ENCODE data around the gene MDFI. TPM values are rescaled to one million over a fixed set of nuclear protein-coding genes. Genes with fewer than 3 reads are reported as not detected.

MDFI gene
- total and polyA plus RNA-seq, 4 donors = 0.24 to 2.8 (median 0.50) TPM; not detected in 1

DNA sequence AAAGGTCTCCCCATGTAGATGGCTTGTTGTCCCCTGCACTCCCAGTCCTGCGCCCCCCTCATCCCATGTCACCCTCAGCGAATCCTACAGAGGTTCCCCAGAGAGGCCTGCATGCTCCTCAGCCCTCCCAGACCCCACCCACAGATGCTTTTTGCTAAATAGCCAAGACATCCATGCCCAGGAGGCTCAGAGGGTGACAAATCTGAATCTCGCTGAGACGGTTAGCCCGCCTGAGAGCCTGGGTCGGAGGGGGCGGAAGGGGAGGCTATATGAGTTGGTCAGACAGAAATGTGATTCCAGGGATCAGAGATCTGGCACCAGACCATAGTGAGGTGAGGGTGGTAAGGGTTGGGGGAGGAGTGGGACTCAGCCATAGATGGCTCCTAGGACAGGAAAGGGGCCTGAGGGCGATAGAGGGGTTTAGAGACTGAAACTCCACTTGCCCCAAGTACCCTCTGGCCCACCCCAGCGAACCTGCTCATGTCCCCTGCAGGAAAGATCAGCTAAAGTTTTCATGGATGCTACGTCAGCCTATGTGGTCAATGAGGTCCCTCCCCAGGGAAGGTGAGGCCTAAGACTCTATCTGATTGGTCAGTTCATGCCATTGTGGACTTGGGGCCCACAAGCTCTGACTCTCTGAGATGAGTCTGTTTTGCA lies 63.9 kb downstream of the MDFI start:
- Histone ChIP-seq H3K9ac (ENCODE audit: low read depth in 1 of 2, low read length in 2 of 2) (no peak overlapping the region), H3K9me3 (ENCODE audit: control insufficient read depth in 4 of 4, low read length in 3 of 4) (no peaks in the 10 kb centered on the region), H3K36me3 (ENCODE audit: control insufficient read depth in 4 of 4, insufficient read depth in 3 of 4, low read depth in 1 of 4, low read length in 3 of 4) (no peaks in the 10 kb centered on the region), H3K27ac (ENCODE audit: low read depth in 1 of 2, low read length in 2 of 2) (no peak overlapping the region), H3K27me3 (ENCODE audit: control insufficient read depth in 4 of 4, insufficient read depth in 4 of 4, low read length in 3 of 4) (no peaks in the 10 kb centered on the region), H3K4me1 (ENCODE audit: control insufficient read depth in 4 of 4, insufficient read depth in 4 of 4, low read length in 3 of 4) (no peaks in the 10 kb centered on the region), H3K4me3 (ENCODE audit: low read depth in 1 of 3, low read length in 3 of 3) (no peak overlapping the region)
- TF ChIP-seq HNF4G (IDR thresholded peaks at IDR 0.05) (no peak), JUND (IDR thresholded peaks at IDR 0.05) (no peak), SP1 (IDR thresholded peaks at IDR 0.05) (no peak), EGR1 (IDR thresholded peaks at IDR 0.05; ENCODE audit: low read depth in 2 of 2) (no peak), RAD21 (IDR thresholded peaks at IDR 0.05) (no peak), YY1 (IDR thresholded peaks at IDR 0.05) (no peak), FOXA1 (IDR thresholded peaks at IDR 0.05) (no peak), RXRA (IDR thresholded peaks at IDR 0.05) (no peak), FOXA2 (IDR thresholded peaks at IDR 0.05) (no peak), NR2F2 (IDR thresholded peaks at IDR 0.05) (no peak)
- TF ChIP-seq, protein P1, sequence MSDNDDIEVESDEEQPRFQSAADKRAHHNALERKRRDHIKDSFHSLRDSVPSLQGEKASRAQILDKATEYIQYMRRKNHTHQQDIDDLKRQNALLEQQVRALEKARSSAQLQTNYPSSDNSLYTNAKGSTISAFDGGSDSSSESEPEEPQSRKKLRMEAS (IDR thresholded peaks at IDR 0.05) = no peak
- TF ChIP-seq, protein P2, sequence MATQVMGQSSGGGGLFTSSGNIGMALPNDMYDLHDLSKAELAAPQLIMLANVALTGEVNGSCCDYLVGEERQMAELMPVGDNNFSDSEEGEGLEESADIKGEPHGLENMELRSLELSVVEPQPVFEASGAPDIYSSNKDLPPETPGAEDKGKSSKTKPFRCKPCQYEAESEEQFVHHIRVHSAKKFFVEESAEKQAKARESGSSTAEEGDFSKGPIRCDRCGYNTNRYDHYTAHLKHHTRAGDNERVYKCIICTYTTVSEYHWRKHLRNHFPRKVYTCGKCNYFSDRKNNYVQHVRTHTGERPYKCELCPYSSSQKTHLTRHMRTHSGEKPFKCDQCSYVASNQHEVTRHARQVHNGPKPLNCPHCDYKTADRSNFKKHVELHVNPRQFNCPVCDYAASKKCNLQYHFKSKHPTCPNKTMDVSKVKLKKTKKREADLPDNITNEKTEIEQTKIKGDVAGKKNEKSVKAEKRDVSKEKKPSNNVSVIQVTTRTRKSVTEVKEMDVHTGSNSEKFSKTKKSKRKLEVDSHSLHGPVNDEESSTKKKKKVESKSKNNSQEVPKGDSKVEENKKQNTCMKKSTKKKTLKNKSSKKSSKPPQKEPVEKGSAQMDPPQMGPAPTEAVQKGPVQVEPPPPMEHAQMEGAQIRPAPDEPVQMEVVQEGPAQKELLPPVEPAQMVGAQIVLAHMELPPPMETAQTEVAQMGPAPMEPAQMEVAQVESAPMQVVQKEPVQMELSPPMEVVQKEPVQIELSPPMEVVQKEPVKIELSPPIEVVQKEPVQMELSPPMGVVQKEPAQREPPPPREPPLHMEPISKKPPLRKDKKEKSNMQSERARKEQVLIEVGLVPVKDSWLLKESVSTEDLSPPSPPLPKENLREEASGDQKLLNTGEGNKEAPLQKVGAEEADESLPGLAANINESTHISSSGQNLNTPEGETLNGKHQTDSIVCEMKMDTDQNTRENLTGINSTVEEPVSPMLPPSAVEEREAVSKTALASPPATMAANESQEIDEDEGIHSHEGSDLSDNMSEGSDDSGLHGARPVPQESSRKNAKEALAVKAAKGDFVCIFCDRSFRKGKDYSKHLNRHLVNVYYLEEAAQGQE (IDR thresholded peaks at IDR 0.05) = no peak
- TF ChIP-seq, protein P3, sequence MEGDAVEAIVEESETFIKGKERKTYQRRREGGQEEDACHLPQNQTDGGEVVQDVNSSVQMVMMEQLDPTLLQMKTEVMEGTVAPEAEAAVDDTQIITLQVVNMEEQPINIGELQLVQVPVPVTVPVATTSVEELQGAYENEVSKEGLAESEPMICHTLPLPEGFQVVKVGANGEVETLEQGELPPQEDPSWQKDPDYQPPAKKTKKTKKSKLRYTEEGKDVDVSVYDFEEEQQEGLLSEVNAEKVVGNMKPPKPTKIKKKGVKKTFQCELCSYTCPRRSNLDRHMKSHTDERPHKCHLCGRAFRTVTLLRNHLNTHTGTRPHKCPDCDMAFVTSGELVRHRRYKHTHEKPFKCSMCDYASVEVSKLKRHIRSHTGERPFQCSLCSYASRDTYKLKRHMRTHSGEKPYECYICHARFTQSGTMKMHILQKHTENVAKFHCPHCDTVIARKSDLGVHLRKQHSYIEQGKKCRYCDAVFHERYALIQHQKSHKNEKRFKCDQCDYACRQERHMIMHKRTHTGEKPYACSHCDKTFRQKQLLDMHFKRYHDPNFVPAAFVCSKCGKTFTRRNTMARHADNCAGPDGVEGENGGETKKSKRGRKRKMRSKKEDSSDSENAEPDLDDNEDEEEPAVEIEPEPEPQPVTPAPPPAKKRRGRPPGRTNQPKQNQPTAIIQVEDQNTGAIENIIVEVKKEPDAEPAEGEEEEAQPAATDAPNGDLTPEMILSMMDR (IDR thresholded peaks at IDR 0.05; ENCODE audit: low read depth, low read length, missing input control) = no peak
- DNase-seq (ENCODE audit: low spot score) = no peak
- 97% methylated on average over 10 of the region's 10 CpGs for WGBS

DNA sequence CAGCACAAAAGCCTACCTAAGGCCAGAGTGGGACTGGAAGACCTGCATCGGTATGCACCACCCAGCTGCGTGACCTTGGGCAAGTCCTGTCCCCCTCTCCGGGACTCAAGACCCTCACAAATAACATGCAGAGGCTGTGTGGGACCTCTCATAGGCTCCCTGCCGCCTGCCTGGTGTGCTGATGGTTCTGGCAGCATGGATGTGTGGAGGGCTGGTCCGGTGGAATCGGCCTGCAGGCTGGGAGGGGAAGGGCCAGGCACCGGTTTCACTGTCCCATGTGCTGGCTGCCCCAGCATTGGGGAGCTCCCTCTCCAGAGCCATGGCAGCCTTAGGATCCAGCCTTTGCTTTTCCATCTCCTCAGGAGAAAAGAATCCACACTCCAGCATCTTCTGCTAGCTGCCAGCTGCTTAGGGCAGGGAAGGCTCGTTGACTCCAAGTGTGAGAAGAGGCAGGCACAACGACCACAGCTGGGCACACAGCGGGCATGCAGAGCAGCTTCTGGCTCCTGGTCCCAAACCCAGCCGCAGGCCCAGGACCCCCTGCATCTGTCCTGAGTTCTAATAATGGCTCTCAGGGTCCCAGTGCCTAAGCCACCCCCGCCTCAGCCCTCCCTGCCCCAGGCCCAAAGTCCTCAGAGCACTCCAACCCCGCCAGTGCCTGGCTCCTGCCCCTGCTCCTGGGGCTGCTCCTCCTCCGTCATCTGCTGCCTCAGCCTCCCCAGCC lies 64.7 kb downstream of the MDFI start:
- DNase-seq (ENCODE audit: low spot score) = no peak
- Histone ChIP-seq H3K4me1 (ENCODE audit: control insufficient read depth in 4 of 4, insufficient read depth in 4 of 4, low read length in 3 of 4) (no peaks in the 10 kb centered on the region), H3K9ac (ENCODE audit: low read depth in 1 of 2, low read length in 2 of 2) (no peak overlapping the region), H3K27me3 (ENCODE audit: control insufficient read depth in 4 of 4, insufficient read depth in 4 of 4, low read length in 3 of 4) (no peaks in the 10 kb centered on the region), H3K36me3 (ENCODE audit: control insufficient read depth in 4 of 4, insufficient read depth in 3 of 4, low read depth in 1 of 4, low read length in 3 of 4) (no peaks in the 10 kb centered on the region), H3K27ac (ENCODE audit: low read depth in 1 of 2, low read length in 2 of 2) (no peak overlapping the region), H3K9me3 (ENCODE audit: control insufficient read depth in 4 of 4, low read length in 3 of 4) (no peaks in the 10 kb centered on the region), H3K4me3 (ENCODE audit: low read depth in 1 of 3, low read length in 3 of 3) (no peak overlapping the region)
- 93% methylated on average over 14 of the region's 14 CpGs for WGBS
- TF ChIP-seq, protein P4, sequence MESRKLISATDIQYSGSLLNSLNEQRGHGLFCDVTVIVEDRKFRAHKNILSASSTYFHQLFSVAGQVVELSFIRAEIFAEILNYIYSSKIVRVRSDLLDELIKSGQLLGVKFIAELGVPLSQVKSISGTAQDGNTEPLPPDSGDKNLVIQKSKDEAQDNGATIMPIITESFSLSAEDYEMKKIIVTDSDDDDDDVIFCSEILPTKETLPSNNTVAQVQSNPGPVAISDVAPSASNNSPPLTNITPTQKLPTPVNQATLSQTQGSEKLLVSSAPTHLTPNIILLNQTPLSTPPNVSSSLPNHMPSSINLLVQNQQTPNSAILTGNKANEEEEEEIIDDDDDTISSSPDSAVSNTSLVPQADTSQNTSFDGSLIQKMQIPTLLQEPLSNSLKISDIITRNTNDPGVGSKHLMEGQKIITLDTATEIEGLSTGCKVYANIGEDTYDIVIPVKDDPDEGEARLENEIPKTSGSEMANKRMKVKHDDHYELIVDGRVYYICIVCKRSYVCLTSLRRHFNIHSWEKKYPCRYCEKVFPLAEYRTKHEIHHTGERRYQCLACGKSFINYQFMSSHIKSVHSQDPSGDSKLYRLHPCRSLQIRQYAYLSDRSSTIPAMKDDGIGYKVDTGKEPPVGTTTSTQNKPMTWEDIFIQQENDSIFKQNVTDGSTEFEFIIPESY (IDR thresholded peaks at IDR 0.05) = no peak
- TF ChIP-seq FOXA1 (IDR thresholded peaks at IDR 0.05) (no peak), GABPA (IDR thresholded peaks at IDR 0.05 in 1 of 2, conservative IDR thresholded peaks at IDR 0.05 in 1 of 2) (no peak), SP1 (IDR thresholded peaks at IDR 0.05) (no peak), HNF4A (conservative IDR thresholded peaks at IDR 0.05) (no peak)
- TF ChIP-seq, protein P2 (IDR thresholded peaks at IDR 0.05) = no peak
- TF ChIP-seq, protein P5, sequence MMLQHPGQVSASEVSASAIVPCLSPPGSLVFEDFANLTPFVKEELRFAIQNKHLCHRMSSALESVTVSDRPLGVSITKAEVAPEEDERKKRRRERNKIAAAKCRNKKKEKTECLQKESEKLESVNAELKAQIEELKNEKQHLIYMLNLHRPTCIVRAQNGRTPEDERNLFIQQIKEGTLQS (IDR thresholded peaks at IDR 0.05) = no peak
- TF ChIP-seq, protein P3 (IDR thresholded peaks at IDR 0.05; ENCODE audit: low read depth, low read length, missing input control) = no peak

Measured in liver (tissue), 9 donors.